HTERT RPE-1 (cell line): ENCODE data around the gene CRKL.

ENCODE experiments used
- in situ Hi-C: fragments of 300-500 bp; cut with MboI; formaldehyde crosslinking; loops from 4 replicates; pipeline ENCODE4 v1.14.3; 2020; ENCODE audit warnings: low sequenced_read_pairs

Gene CRKL

DNA sequence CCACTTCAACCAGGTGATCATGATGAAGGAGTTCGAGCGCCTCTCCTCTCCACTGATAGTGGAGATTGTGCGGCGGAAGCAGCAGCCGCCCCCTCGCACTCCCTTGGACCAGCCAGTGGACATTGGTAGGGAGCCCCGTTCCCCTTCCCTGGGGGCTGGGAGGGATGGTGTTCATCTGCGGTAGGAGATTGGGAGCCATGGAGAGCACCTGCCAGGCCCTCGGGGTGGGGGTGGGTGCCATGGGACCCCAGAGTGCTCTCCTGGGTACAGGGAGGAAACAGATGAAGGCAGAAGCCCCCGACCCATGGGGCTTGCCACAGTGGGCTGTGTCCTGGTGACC, 77.7 kb downstream of the CRKL start:
- in situ Hi-C loops, result no loop called here

- in situ Hi-C loops, result no loop called here
Measured at GRCh38 chr22:20995329-20996030, 78.3 kb downstream of the CRKL start.

DNA sequence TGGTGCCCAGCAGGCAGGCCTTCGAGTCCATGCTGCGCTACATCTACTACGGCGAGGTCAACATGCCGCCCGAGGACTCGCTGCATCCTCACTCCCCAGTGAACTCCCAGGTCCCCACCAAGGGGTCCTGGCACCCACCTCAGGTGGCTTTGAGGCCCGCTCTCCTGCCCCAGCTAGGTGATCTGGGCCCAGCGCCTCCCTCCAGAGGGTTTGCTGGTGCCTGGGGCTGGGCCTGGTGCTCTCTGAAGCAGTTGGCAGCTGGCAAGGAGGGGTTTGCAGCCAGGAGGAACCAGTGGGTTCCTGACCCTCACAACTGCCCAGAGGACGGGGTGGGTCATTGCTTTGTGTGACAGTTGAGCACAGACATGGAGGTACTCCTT, 78.8 kb downstream of the CRKL start:
- in situ Hi-C loops, result no loop called here

DNA sequence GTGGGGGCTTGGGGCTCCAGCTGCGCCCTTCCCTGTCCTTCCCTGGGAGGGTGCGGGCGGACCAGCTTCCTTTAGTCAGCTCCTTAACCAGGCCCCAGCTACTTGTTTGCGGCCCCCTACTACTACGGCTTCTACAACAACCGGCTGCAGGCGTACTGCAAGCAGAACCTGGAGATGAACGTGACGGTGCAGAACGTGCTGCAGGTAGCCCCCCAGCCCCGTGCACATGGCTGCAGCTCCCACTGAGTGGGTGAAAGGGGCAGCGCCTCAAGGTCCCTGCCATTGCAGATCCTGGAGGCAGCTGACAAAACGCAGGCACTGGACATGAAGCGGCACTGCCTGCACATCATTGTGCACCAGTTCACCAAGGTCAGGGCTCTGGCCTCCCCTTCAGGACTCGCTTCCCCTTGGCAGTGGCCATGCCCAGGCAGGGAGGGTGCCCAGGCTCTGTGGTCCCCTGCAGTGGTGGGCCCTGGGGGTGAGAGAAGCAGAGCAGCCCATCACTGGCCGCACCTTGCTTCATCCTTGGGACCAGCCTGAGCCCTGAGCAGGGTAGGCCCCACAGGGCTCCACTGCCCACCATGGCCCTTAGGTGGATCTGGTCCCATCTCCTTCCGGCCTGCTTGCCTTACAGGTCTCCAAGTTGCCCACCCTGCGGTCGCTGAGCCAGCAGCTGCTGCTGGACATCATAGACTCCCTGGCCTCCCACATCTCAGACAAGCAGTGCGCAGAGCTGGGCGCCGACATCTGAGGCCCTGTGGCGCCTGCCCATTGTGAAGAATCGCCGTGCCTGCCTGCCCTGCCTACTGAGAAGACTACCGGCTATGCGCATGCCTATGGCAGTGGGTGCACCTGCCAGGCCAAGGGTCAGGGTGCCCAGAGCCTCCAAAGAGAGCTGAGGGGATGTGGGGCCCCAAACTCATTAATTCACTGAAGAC, 79.7 kb downstream of the CRKL start:
- in situ Hi-C loops, result no loop called here

GRCh38 chr22:20997536-20998257, 80.5 kb downstream of the CRKL start:
- in situ Hi-C loops, result no loop called here

DNA sequence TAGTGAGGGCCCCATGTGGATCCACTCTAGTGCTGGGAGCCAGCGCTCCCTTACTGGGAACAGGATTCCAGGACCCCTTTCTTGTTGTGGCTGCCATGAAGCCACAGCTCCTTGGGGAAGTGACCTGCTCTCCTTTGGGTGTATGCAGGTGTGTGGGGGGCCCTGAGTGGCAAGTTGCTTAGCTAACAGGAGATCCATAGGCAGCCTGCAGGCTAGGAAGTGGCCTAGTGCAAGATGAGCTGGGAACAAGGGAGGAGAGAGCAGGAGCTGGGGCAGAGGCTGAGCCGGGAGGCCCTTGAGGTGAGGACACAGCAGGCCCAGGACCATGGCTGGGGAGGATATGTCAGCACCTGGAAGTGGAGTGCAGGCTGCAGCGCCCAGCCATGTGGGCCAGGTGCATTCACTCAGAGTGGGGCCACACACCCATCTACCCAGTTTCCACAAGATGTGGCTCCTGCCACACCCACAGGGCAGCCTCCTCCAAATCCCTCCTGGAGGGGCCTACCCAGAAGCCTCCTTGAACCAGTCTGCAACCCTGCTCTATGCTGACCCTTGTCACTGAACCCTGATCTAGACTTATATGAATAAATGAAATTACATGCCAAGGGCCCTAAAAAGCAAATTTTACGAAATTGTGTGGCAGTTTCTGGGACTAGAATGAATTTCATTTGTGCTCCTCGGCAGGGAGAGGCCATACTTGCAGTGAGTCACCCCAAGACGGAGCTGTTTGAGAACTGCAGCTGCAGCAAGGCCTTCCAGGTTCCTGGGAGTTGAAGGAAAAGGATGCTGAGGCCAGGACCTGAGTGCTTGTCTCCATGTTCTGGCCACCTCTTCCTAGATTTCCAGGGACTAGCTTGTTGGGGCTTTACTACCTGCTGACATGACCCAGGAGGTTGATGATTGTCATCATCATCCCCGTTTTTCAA, 81.5 kb downstream of the CRKL start:
- in situ Hi-C loops, result no loop called here

DNA sequence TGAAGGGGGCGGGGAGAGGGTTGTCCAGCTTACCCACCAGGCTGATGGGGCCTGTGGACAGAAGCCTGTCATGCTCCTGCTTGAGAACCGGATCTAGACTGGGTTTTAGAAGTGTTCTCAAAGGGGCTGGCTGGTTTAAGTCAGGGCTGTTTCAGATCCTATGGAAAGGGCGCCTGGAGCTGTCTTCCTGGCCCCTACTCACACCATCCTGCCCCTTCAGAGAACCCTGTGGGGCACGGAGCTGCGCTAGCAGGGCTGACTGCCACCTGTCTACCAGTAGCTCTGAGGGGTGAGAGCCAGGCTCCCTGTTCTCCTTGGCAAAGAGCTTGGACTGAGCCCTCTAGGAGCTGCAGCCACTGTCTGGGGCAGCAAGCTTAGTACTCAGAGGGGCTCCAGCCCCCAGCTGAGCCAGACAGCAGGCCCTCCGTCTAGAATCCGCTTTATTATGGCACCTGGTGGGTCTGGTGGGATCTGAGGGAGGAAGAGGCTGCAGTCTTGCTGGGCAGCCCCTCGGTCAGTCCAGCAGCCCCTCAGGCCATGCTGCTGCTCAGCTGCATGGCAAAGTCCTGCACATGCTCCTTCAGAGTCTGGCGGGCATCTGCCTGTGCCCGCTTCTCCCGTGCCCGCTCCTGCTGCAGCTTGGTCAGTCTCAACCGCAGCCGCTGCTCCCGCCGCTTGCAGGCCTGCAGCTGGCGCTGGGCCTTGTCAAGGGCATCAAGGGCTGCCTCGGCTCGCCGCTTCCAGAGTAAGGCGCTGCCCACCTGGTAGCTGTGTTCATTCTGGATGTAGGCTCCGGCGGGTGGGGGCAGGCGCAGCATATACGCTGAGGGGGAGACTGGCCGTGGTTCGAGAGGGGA, 82.4 kb downstream of the CRKL start:
- in situ Hi-C loops, result no loop called here

GRCh38 chr22:21000207-21000986, 83.2 kb downstream of the CRKL start:
- in situ Hi-C loops, result no loop called here

- in situ Hi-C loops, result no loop called here
Measured at GRCh38 chr22:21000987-21001600, 83.9 kb downstream of the CRKL start.

DNA sequence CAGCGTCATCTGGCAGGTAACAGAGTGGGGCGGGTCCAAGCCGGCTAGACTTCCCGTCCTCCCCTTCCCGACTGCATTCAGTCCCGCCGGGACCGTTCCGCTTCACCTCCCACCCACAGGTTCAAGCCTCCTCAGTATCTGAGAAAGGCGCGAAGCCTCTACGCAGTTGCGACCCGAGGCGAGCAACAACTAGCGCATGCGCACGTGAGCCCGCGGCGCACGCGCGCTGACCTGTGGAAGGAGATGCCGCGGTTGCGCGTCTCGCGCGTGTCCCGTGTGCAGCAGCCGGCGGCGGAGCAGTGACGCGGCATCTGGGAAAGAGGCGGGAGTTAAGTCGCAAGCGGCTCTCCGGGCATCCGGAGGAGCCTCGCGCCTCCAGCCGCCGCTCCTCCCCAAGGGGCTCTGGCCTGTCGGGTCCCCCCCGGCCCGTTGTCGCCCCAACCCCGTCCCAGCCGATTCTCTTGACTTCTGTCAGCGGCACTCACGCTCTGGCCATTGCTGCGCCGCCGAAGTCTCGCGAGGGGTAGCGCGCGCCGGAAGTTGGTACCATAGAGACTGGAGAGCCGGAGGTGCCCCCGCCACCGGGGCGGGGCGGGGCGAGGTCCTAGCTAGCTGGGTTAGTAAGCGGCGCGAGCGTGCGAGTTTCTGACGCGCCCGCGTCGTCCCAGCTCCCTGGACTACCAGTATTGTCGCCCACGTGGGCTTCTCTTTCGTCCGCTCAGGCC, 84.6 kb downstream of the CRKL start, which contains the start of gene THAP7:
Gene THAP7 (minus strand): TSS at position 518 of the 725 bp plus-strand sequence. CDS start 207 bp downstream, at position 311.
- in situ Hi-C loops, result no loop called here
